ENCODE data around the gene DNAJC5.

DNAJC5 gene

DNA sequence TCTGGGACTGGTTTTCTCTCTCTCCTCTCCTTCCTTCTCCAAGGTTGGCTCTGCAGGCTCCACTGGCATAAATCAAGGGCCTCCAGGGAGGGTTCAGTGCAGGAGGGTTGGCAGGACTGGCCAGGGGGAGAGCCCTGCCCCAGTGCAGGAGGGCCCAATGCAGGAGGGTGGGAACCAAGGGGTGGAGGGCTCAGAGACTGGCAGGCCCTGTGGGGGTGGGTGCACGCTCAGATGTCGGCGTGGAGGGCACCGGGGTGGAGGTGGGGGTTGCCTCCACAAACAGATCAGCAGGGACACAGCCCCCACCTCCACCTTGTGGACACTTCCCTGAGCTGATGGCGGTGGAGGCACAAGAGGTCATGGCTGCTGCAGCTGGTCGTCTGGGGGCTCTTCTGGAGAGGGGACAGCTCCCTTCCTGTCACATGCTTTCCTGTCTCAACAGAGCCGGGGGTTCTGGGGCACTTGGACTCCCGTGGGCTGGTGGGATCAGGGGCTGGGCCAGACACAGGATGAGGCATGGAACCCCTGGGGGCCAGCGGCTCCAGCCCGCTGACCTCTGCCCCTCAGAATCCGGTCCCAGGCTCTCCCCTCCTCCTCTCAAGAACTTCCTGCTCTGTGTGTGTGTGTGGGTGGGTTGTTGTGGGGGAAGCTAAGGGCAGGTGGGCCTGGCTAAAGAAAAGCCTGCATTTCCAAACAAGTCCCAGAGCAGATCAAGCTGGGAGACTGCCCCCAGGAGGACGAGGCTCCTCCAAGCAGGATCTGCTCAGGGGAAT is 36.3 kb upstream of the DNAJC5 start:
- no peaks in the 10 kb centered on the region for H4K20me1 ChIP-seq (ENCODE audit: insufficient read depth)
- no peak overlapping the region for H3K4me3 ChIP-seq (IDR thresholded peaks at IDR 0.05; ENCODE audit: insufficient read depth, low read depth, low read length)
- TF ChIP-seq, protein P1, sequence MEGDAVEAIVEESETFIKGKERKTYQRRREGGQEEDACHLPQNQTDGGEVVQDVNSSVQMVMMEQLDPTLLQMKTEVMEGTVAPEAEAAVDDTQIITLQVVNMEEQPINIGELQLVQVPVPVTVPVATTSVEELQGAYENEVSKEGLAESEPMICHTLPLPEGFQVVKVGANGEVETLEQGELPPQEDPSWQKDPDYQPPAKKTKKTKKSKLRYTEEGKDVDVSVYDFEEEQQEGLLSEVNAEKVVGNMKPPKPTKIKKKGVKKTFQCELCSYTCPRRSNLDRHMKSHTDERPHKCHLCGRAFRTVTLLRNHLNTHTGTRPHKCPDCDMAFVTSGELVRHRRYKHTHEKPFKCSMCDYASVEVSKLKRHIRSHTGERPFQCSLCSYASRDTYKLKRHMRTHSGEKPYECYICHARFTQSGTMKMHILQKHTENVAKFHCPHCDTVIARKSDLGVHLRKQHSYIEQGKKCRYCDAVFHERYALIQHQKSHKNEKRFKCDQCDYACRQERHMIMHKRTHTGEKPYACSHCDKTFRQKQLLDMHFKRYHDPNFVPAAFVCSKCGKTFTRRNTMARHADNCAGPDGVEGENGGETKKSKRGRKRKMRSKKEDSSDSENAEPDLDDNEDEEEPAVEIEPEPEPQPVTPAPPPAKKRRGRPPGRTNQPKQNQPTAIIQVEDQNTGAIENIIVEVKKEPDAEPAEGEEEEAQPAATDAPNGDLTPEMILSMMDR (conservative IDR thresholded peaks at IDR 0.05; ENCODE audit: low read depth, low read length): no peak
- H3K36me3 ChIP-seq (ENCODE audit: insufficient read depth): no peaks in the 10 kb centered on the region
- no peak overlapping the region for H2AFZ ChIP-seq (ENCODE audit: low read depth)
- H3K27me3 ChIP-seq (ENCODE audit: insufficient read depth, low read depth): peaks cover 3% of the 10 kb centered on the region
- no peak overlapping the region for H3K27ac ChIP-seq
- H3K79me2 ChIP-seq (ENCODE audit: insufficient read depth, low read depth): no peaks in the 10 kb centered on the region
- no peak overlapping the region for H3K4me2 ChIP-seq
- H3K4me1 ChIP-seq (ENCODE audit: low read depth, poor library complexity, severe bottlenecking): peaks cover 20% of the 10 kb centered on the region
- no peak overlapping the region for H3K9ac ChIP-seq

DNA sequence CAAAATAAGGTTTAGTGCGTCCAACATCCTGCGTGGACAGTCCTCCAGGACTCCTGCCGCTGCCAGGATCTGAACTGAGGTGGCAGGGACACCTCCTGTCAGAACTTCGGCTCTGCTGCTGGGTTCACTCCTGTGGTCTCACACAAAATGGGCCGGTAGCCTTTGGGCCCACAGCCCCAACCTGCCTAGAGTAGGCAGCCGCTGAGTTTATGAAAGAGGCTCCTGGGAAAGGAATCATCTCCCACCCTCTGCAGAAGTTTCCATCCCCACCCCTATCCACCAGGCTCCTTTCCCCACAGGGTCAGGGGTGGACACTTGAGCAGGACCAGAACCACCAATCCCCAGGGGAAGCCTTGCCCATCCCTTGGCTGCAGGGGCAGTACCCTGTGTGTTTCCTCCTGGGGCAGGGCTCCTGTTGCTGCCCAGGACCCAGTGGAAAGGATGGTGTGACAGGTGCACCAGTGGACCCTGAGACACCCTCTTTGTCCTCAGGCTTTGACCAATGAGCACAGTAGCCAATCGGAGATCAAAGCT is 35.7 kb upstream of the DNAJC5 start:
- TF ChIP-seq, protein P1 (conservative IDR thresholded peaks at IDR 0.05; ENCODE audit: low read depth, low read length): no peak
- Histone ChIP-seq H3K4me1 (ENCODE audit: low read depth, poor library complexity, severe bottlenecking) (peaks cover 17% of the 10 kb centered on the region), H3K27ac (no peak overlapping the region), H3K4me2 (no peak overlapping the region), H4K20me1 (ENCODE audit: insufficient read depth) (no peaks in the 10 kb centered on the region), H3K27me3 (ENCODE audit: insufficient read depth, low read depth) (peaks cover 3% of the 10 kb centered on the region), H3K36me3 (ENCODE audit: insufficient read depth) (no peaks in the 10 kb centered on the region), H3K4me3 (IDR thresholded peaks at IDR 0.05; ENCODE audit: insufficient read depth, low read depth, low read length) (no peak overlapping the region), H2AFZ (ENCODE audit: low read depth) (no peak overlapping the region), H3K79me2 (ENCODE audit: insufficient read depth, low read depth) (no peaks in the 10 kb centered on the region), H3K9ac (no peak overlapping the region)

DNA sequence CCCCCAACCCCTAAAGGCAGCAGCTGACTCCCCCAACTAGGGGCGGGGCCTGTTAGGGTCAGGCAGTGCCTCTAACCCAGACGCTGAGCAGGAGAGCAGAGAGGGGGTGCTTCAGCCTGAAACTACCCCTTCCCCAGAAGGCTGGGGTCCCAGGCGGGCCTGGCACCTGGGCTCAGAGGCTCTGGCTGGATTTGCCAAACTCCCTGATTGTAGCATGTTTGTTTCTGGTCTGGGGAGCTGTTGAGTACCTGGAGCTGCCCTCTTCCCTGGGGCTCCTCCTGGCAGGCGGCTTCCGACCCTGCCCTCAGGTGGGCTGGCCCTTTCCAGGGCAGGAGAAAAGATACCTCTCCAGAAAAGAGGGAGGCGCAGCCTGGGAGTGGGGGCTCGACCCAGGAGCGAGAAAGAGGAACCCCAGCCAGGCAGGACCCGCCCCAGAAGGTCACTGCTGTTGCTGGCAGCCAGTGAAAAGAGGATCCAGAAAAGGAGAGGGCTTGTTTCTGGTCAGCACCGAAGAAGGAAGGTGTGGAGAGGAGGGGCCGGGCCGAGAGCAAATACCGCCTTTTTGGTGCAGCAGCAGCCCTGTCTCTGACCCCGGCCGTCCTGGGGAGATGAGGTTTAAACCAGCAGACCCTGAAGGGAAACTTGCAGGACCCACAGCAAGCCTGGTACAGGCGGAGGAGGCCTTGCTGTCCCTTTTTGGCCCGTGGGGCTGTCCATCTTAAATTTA is 34.4 kb upstream of the DNAJC5 start:
- Histone ChIP-seq H3K4me2 (no peak overlapping the region), H3K9ac (no peak overlapping the region), H3K4me3 (IDR thresholded peaks at IDR 0.05; ENCODE audit: insufficient read depth, low read depth, low read length) (no peak overlapping the region), H3K27ac (no peak overlapping the region), H3K79me2 (ENCODE audit: insufficient read depth, low read depth) (peaks cover 3% of the 10 kb centered on the region), H3K27me3 (ENCODE audit: insufficient read depth, low read depth) (peaks cover 3% of the 10 kb centered on the region), H3K4me1 (ENCODE audit: low read depth, poor library complexity, severe bottlenecking) (peaks cover 8% of the 10 kb centered on the region), H3K36me3 (ENCODE audit: insufficient read depth) (no peaks in the 10 kb centered on the region), H4K20me1 (ENCODE audit: insufficient read depth) (no peaks in the 10 kb centered on the region), H2AFZ (ENCODE audit: low read depth) (no peak overlapping the region)
- TF ChIP-seq, protein P1 (conservative IDR thresholded peaks at IDR 0.05; ENCODE audit: low read depth, low read length): no peak

DNA sequence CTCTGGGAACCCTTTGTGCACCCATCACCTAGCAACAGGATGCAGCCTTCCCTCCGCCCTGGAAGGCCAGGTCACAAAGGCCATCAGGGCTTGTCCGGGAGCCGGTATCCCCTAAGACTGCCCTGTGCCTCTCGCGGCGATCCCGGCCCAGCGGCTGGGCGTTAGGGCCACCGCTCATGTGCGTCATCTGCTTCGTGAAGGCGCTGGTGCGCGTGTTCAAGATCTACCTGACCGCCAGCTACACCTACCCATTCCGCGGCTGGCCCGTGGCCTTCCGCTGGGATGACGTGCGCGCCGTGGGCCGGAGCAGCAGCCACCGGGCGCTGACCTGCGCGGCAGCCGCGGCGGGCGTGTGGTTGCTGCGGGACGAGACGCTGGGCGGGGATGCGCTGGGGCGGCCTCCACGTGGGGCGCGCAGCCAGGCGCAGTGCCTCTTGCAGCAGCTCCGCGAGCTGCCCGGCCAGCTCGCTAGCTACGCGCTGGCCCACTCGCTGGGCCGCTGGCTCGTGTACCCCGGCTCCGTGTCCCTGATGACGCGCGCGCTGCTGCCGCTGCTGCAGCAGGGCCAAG is 33.5 kb upstream of the DNAJC5 start, which contains the start of gene ABHD16B:
ABHD16B (plus strand) TSS at position 134 of the 570 bp plus-strand sequence; CDS start at position 177, 43 bp downstream.
- TF ChIP-seq, protein P1 (conservative IDR thresholded peaks at IDR 0.05; ENCODE audit: low read depth, low read length): no peak
- Histone ChIP-seq H3K4me1 (ENCODE audit: low read depth, poor library complexity, severe bottlenecking) (peaks cover 13% of the 10 kb centered on the region), H3K4me2 (no peak within 1 kb of the TSS), H3K9ac (no peak within 1 kb of the TSS), H3K79me2 (ENCODE audit: insufficient read depth, low read depth) (peaks cover 13% of the 10 kb centered on the region), H3K4me3 (IDR thresholded peaks at IDR 0.05; ENCODE audit: insufficient read depth, low read depth, low read length) (no peak within 1 kb of the TSS), H3K27ac (no peak within 1 kb of the TSS), H3K36me3 (ENCODE audit: insufficient read depth) (no peaks in the 10 kb centered on the region), H2AFZ (ENCODE audit: low read depth) (no peak within 1 kb of the TSS), H4K20me1 (ENCODE audit: insufficient read depth) (no peaks in the 10 kb centered on the region), H3K27me3 (ENCODE audit: insufficient read depth, low read depth) (peaks cover 3% of the 10 kb centered on the region)
